ENCODE data around the gene NAA15. TPM values are rescaled to one million over a fixed set of nuclear protein-coding genes. Genes with fewer than 3 reads are reported as not detected.
"Not testable (repeated sequence)": the region's sequence is repeated elsewhere in the genome, so short reads cannot be mapped to it uniquely, and the experiment has no call there.

The NAA15 gene
- total RNA-seq, 1 donor from 2014 or later = 52.8 TPM

GRCh38 chr4:139312552-139313332 is 11.4 kb downstream of the NAA15 start:
- H3K4me3 Mint-ChIP-seq (ENCODE audit: low read depth) = no peak overlapping the region
- H3K36me3 Mint-ChIP-seq (ENCODE audit: insufficient read depth) = peaks cover 3% of the 10 kb centered on the region
- no peaks in the 10 kb centered on the region for H3K27me3 Mint-ChIP-seq
- no peak overlapping the region for H3K27ac Mint-ChIP-seq
- no peaks in the 10 kb centered on the region for H3K9me3 Mint-ChIP-seq (ENCODE audit: low read depth)
- no peak for DNase-seq (ENCODE audit: low spot score, unreplicated experiment)
- peaks cover 8% of the 10 kb centered on the region for H3K4me1 Mint-ChIP-seq (ENCODE audit: low read depth)
- TF ChIP-seq CTCF (IDR thresholded peaks at IDR 0.05; ENCODE audit: unreplicated experiment) = no peak

- DNase-seq (ENCODE audit: low spot score, unreplicated experiment); H3K4me1 Mint-ChIP-seq (ENCODE audit: low read depth); H3K4me3 Mint-ChIP-seq (ENCODE audit: low read depth): not testable (repeated sequence)
Observed at GRCh38 chr4:139313414-139313813, 12.1 kb downstream of the NAA15 start.

GRCh38 chr4:139314047-139314800 is 12.9 kb downstream of the NAA15 start:
- Mint-ChIP-seq H3K27ac (peak overlapping the region; percentile 56), H3K36me3 (ENCODE audit: insufficient read depth) (peaks cover 3% of the 10 kb centered on the region), H3K4me1 (ENCODE audit: low read depth) (peaks cover 8% of the 10 kb centered on the region), H3K27me3 (no peaks in the 10 kb centered on the region), H3K4me3 (ENCODE audit: low read depth) (no peak overlapping the region), H3K9me3 (ENCODE audit: low read depth) (no peaks in the 10 kb centered on the region)
- no peak for TF ChIP-seq CTCF (IDR thresholded peaks at IDR 0.05; ENCODE audit: unreplicated experiment)
- DNase-seq (ENCODE audit: low spot score, unreplicated experiment) = no peak

More at GRCh38 chr4:139313414-139313813, 12.1 kb downstream of the NAA15 start:
- not testable (repeated sequence) for H3K36me3 Mint-ChIP-seq (ENCODE audit: insufficient read depth); H3K9me3 Mint-ChIP-seq (ENCODE audit: low read depth); H3K27me3 Mint-ChIP-seq
- peak overlapping the region; percentile 44 for H3K27ac Mint-ChIP-seq

- Mint-ChIP-seq H3K9me3 (ENCODE audit: low read depth) (peaks cover 5% of the 10 kb centered on the region), H3K27me3 (no peaks in the 10 kb centered on the region), H3K4me3 (ENCODE audit: low read depth) (no peak overlapping the region), H3K36me3 (ENCODE audit: insufficient read depth) (peaks cover 9% of the 10 kb centered on the region), H3K27ac (no peak overlapping the region), H3K4me1 (ENCODE audit: low read depth) (peaks cover 8% of the 10 kb centered on the region)
- TF ChIP-seq CTCF (IDR thresholded peaks at IDR 0.05; ENCODE audit: unreplicated experiment) = no peak
- DNase-seq (ENCODE audit: low spot score, unreplicated experiment) = no peak
Observed at GRCh38 chr4:139315221-139315675, 13.9 kb downstream of the NAA15 start.

- Mint-ChIP-seq H3K4me3 (ENCODE audit: low read depth) (no peak overlapping the region), H3K27ac (no peak overlapping the region), H3K9me3 (ENCODE audit: low read depth) (peaks cover 6% of the 10 kb centered on the region), H3K4me1 (ENCODE audit: low read depth) (peaks cover 8% of the 10 kb centered on the region), H3K36me3 (ENCODE audit: insufficient read depth) (peaks cover 12% of the 10 kb centered on the region), H3K27me3 (no peaks in the 10 kb centered on the region)
- no peak for DNase-seq (ENCODE audit: low spot score, unreplicated experiment)
- TF ChIP-seq CTCF (IDR thresholded peaks at IDR 0.05; ENCODE audit: unreplicated experiment) = no peak
Observed at GRCh38 chr4:139316733-139317132, 15.4 kb downstream of the NAA15 start.

All from progenitor cell of endocrine pancreas (in vitro differentiated cells).